HG03135 (cell line): ENCODE results near the gene PAF1.

Experiments
- ATAC-seq: cut with Tn5 transposase; IDR thresholded peaks from one replicate; pipeline ENCODE4 v1.9.1; 2021; ENCODE audit warnings: mild to moderate bottlenecking, moderate library complexity; ENCODE audit not compliant: unreplicated experiment

PAF1 gene

DNA sequence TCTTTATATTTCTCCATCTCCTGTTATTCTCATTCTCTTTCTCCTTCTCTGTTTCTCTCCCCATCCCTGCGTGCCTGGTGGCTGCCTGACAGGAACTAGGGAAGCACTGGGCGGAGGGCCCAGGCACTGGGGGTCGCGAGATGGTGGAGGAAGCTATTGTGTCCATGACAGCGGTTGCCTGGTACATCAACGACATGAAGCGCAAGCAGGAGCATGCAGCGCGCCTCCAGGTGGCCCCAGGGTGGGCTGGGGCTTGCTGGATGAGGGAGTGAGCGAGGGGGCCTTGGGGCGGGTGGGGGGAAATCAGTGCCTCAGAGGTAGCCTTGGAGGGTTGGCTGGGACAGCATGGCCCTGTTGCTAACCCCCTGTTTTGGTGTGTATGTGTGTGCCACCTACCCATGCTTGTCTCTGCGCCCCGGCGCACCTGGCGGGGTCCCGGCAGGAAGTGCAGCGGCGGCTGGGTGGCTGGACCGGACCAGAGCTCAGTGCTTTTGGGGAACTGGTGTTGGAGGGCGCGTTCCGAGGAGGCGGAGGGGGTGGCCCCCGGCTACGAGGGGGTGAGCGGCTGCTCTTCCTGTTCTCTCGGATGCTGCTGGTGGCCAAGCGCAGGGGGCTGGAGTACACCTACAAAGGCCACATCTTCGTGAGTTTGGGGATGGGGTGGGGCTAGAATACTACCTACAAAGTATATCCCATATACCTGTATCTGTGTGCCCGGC is 26.7 kb upstream of the PAF1 start:
- no peak for ATAC-seq

DNA sequence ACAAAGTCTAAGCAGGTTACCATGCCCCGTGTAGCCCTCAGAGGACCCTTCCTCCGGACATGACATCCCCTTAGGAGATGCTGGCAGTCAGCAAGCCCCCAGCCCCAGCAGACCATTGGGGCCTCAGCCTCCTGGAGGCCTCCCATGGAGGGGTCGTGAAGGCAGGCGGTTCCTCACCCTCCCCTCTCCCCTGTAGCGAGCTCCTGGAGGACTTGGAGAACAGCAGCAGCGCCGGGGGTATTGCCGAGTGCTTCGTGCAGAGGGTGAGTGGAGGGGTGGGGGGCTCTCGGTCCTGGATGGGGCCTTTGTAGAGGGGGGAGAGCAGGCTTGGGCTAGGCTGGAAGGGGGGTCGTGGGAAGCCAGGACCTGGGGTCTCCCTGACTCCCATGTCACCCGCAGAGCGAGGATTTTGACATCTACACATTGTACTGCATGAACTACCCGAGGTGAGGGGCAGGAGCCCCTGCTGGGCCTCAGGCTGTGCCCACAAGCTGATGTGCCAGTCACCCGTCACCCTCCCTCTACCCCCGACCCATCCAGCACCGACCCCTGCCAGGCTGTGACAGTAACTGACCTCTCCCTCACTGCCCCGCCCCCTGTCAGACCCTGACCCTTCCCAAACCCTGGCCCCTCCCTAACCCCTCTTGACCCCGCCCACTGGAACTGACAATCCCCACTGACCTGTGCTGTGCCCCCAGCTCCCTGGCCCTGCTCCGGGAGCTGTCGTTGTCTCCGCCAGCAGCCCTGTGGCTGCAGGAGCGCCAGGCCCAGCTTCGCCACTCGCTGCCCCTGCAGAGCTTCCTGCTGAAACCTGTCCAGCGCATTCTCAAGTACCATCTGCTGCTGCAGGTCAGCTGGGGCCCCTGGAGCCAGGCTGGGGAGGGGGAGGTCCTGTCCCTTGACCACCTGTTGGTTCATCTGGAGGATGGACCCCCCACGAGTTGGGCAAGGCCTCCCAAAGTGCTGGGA is 25.5 kb upstream of the PAF1 start:
- no peak for ATAC-seq

- ATAC-seq: no peak
These were observed 24.5 kb upstream of the PAF1 start for GRCh38 chr19:39415111-39416046.

- no peak for ATAC-seq
These were observed 23.2 kb upstream of the PAF1 start for GRCh38 chr19:39413911-39414608.

DNA sequence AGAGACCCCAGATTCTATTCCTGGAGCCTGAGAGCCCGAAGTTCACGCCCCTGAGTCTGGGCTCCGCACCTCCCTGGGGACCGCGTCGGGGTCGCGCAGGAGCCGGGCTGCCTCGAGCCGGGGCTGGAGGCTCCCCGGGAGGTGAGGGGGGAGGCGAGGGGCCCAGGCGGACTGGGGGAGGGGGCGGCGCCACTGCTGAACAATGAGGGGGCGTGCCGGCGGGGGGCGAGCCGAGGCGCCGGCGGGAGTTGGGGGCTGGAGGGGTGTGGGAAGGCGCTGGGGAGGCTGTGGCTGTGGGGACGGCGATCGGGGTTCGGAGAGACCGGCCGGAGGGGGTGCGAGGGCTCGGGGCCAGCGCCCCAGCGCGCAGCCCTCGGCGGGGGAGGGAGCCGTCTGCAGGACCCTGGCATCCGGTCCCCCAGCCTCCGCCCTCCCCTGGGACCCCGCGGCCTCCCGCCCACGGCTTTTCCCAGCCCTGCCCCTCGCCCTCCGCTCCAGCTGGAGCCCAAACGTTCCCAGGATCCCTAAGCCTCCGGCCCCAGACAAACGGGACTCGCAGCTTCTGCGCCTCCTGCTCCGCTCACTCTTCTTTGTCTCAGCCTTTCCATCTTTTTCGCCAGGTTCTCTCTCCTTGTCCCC is 22.5 kb upstream of the PAF1 start:
- no peak for ATAC-seq

DNA sequence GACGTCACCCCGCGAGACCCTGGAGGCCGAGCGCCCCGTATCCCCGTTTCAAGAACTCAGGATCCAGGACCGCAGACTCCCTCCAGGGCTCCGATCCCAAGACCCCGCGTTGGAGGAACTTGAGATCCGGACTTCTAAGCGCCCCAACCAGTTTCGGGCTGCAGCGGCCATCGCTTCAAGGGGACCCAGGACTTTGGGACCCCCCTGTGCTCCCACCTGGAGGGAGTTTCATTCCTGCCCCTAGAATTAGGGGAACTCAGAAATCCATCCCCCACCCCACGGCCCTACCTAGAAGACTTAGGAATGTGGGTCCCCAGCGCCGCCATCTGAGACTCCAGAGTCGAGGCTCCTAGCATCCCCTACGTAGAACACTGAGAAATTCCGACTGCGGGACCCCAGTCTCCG is 22.0 kb upstream of the PAF1 start:
- no peak for ATAC-seq

GRCh38 chr19:39412100-39412866 is 21.4 kb upstream of the PAF1 start, which contains the start of gene PLEKHG2:
PLEKHG2 (plus strand) TSS chr19:39412669; CDS start chr19:39414087, 1,418 bp downstream.
- ATAC-seq: peak; percentile 60

- ATAC-seq: peak; percentile 31
These were observed 20.9 kb upstream of the PAF1 start for GRCh38 chr19:39411832-39412099.

DNA sequence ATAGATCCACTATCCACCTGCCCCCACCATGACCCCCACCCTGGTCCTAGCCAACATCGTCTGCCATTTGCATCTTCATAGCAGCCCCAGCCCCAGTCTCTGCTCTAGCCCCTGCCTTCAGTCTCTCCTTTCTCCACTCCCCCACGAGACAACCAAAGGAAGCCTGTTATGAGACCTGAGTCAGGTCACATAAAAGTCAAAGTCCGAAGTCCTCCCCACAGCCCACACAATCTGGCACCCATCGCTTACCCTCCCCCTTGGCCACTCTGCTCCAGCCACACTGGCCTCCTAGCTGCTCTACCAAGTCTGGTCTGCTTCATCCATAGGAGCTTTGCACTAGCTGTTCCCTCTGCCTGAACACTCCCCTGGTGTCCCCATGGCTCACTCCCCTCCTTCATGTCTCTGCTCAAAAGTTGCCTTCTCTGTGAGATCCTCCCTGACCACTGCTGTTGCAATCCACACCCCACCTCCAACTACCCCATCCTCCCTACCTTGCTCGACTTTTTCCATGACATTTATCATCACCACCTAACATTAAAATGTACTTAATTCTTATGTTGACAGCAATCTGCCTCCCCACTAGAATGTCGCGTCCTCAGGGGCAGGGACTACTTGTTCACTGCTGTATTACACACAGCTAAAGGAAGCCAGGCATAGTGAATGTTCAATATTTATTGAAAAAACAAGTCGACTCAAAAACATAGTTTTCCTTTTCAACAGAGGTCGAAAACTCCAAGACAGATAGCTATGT is 20.4 kb upstream of the PAF1 start:
- no peak for ATAC-seq

GRCh38 chr19:39410831-39411080 is 19.9 kb upstream of the PAF1 start:
- no peak for ATAC-seq

GRCh38 chr19:39410017-39410830 is 19.3 kb upstream of the PAF1 start:
- ATAC-seq: no peak

DNA sequence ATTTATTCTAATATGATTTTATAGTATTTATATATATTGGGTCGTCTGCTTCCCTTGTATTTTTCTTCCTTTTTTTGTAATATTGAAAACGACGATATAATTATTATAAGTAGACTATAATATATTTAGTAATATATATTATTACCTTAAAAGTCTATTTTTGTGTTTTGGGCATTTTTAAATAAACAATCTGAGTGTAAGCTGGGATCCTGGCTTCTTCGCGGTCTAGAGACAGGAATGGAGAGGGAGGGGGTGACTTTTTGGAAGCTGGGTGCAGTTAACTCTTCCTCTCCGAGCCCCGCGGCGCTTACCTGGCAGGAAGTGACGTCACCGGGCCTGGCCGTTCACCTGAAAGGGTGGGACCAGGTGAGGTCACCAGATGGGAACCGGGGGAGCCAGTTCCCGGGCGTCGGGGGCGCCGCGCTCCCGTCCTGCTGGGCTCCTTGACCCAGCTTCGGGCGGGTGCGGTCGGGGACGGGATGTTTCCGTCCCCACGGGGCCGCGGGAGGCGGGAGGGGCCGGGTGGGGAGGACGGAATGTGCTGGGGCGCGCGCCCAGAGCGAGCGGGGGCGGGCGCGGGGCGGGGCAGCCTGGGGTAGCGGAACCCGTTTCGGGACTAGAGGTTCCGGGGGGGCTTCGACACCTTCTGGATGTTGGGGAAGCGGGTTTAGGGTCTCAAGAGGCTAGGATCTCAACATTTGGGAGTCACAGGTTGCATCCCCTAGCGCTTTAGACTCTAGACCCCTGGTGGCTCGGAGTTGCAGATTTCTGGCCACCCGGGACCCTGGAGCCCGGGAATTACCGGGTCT is 18.5 kb upstream of the PAF1 start:
- no peak for ATAC-seq

- ATAC-seq: no peak
These were observed 17.7 kb upstream of the PAF1 start for GRCh38 chr19:39408392-39409207.

DNA sequence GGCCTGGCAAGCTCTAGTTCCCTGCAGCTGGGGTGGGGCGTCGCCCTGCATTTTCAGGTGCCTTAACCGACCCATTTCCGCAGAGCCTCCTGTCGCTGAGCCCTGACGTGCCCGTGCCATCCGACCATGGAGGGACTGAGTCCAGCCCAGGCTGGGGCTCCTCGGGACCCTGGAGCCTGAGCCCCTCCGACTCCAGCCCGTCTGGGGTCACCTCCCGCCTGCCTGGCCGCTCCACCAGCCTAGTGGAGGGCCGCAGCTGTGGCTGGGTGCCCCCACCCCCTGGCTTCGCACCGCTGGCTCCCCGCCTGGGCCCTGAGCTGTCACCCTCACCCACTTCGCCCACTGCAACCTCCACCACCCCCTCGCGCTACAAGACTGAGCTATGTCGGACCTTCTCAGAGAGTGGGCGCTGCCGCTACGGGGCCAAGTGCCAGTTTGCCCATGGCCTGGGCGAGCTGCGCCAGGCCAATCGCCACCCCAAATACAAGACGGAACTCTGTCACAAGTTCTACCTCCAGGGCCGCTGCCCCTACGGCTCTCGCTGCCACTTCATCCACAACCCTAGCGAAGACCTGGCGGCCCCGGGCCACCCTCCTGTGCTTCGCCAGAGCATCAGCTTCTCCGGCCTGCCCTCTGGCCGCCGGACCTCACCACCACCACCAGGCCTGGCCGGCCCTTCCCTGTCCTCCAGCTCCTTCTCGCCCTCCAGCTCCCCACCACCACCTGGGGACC is 16.9 kb upstream of the PAF1 start:
- ATAC-seq: no peak

DNA sequence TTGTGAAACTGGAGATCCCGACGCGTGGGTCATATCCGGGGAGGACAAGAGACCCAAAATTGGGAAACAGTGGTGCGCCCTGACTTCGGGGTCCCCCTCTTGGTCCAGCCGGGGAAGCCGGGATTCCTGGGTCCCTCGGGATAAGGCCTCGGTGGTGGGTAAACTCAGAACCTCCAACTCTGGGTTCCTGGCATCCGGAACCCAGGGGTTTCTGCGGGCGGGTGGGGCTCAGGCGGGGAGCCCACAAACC is 16.4 kb upstream of the PAF1 start:
- ATAC-seq: no peak
